CD4-positive, alpha-beta T cell treated with Interleukin-12 subunit alpha and Interleukin-12 subunit beta, for 1 hour (primary cell): ENCODE data around the gene ARHGAP10.
A peak's percentile ranks its signal among the peaks of the same experiment; 100 is the strongest.
"Not testable (repeated sequence)": the region's sequence is repeated elsewhere in the genome, so short reads cannot be mapped to it uniquely, and the experiment has no call there.

Source experiments
- DNase-seq: peaks from one replicate; pipeline ENCODE4 v3.0.0-alpha.2; 2020

The ARHGAP10 gene

GRCh38 chr4:147860960-147861359, 129.1 kb downstream of the ARHGAP10 start:
- no peak for DNase-seq

- DNase-seq = no peak
Observed at GRCh38 chr4:147862043-147862692, 130.3 kb downstream of the ARHGAP10 start.

GRCh38 chr4:147863111-147863747, 131.3 kb downstream of the ARHGAP10 start:
- DNase-seq = no peak

GRCh38 chr4:147863808-147864472, 132.1 kb downstream of the ARHGAP10 start:
- no peak for DNase-seq

- DNase-seq = no peak
Observed at GRCh38 chr4:147864607-147865006, 132.7 kb downstream of the ARHGAP10 start.

GRCh38 chr4:147865926-147866325, 134.0 kb downstream of the ARHGAP10 start:
- no peak for DNase-seq

- DNase-seq = peak; percentile 91
Observed at GRCh38 chr4:147866532-147867271, 134.8 kb downstream of the ARHGAP10 start.

- no peak for DNase-seq
Observed at GRCh38 chr4:147874109-147874508, 142.2 kb downstream of the ARHGAP10 start.

GRCh38 chr4:147877308-147877771, 145.5 kb downstream of the ARHGAP10 start:
- no peak for DNase-seq

GRCh38 chr4:147879676-147880075, 147.8 kb downstream of the ARHGAP10 start:
- no peak for DNase-seq

GRCh38 chr4:147880511-147880910, 148.6 kb downstream of the ARHGAP10 start:
- DNase-seq = no peak

- DNase-seq = no peak
Observed at GRCh38 chr4:147884536-147884935, 152.6 kb downstream of the ARHGAP10 start.

- not testable (repeated sequence) for DNase-seq
Observed at GRCh38 chr4:147885216-147885615, 153.3 kb downstream of the ARHGAP10 start.

- DNase-seq = no peak
Observed at GRCh38 chr4:147891476-147892115, 159.7 kb downstream of the ARHGAP10 start.

- no peak for DNase-seq
Observed at GRCh38 chr4:147899512-147899911, 167.6 kb downstream of the ARHGAP10 start.

GRCh38 chr4:147901388-147901787, 169.5 kb downstream of the ARHGAP10 start:
- no peak for DNase-seq

GRCh38 chr4:147901916-147902315, 170.0 kb downstream of the ARHGAP10 start:
- DNase-seq = no peak

GRCh38 chr4:147909225-147909624, 177.3 kb downstream of the ARHGAP10 start:
- no peak for DNase-seq

GRCh38 chr4:147910315-147910714, 178.4 kb downstream of the ARHGAP10 start:
- no peak for DNase-seq

- not testable (repeated sequence) for DNase-seq
Observed at GRCh38 chr4:147912106-147912505, 180.2 kb downstream of the ARHGAP10 start.

- DNase-seq = no peak
Observed at GRCh38 chr4:147913137-147913536, 181.2 kb downstream of the ARHGAP10 start.

- DNase-seq = no peak
Observed at GRCh38 chr4:147916351-147916750, 184.5 kb downstream of the ARHGAP10 start.

- DNase-seq = no peak
Observed at GRCh38 chr4:147923381-147923780, 191.5 kb downstream of the ARHGAP10 start.
